HEK293 (cell line): Measurements from ENCODE around the gene GRHL3.

ENCODE experiments used
- CTCF ChIA-PET: fragments of 350-600 bp; formaldehyde crosslinking; extraction: SDS; loops from one replicate; lab custom pipeline; 2021; ENCODE audit warnings: antibody characterized with exemption; lab: Yijun Ruan, JAX
- POLR2A ChIA-PET: fragments of 300-600 bp; formaldehyde crosslinking; extraction: SDS; loops from one replicate; lab custom pipeline; 2020; ENCODE audit warnings: antibody characterized with exemption, inconsistent platforms; lab: Yijun Ruan, JAX
- H3K27ac ChIP-seq: fragments of 200-500 bp; sonication (Bioruptor generic); 2 replicates; pipeline ENCODE4 v1.5.1; 2014; ENCODE audit warnings: low read depth, low read length, control low read depth, inconsistent platforms; ENCODE audit errors: extremely low read depth
- H3K36me3 ChIP-seq, 2 experiments: fragments of 200-500 bp in 1 of 2; sonication (Bioruptor generic) in 1 of 2; 1 replicate in 1 of 2; 2 replicates in 1 of 2; pipeline ENCODE4 v1.5.1; 2014 to 2017; ENCODE audit warnings: inconsistent platforms in 2 of 2, low read length in 2 of 2; ENCODE audit not compliant: control insufficient read depth in 2 of 2, insufficient read depth in 1 of 2
- H3K4me1 ChIP-seq: fragments of 200-500 bp; sonication (Bioruptor generic); 2 replicates; pipeline ENCODE4 v1.5.1; 2014; ENCODE audit warnings: mild to moderate bottlenecking, low read length, inconsistent platforms; ENCODE audit not compliant: control insufficient read depth, insufficient read depth
- H3K4me3 ChIP-seq: 2 replicates; pipeline ENCODE4 v1.5.1; 2011; ENCODE audit warnings: low read depth, mild to moderate bottlenecking, control low read depth, low read length, moderate library complexity
- H3K9me3 ChIP-seq: fragments of 200-500 bp; sonication (Bioruptor generic); 2 replicates; pipeline ENCODE4 v1.5.1; 2014; ENCODE audit warnings: low read depth, low read length, inconsistent platforms; ENCODE audit not compliant: control insufficient read depth, insufficient read depth
- ELK4 ChIP-seq: IDR thresholded peaks from 2 replicates; pipeline ENCODE4 v1.6.1; 2011; ENCODE audit warnings: mild to moderate bottlenecking, low read depth, low read length, borderline replicate concordance
- FEZF1 ChIP-seq: fragments of 450-650 bp; formaldehyde crosslinking; IDR thresholded peaks from 2 replicates; pipeline ENCODE4 v1.5.1; 2016; ENCODE audit warnings: missing biosample characterization, missing genetic modification characterization
- HIC1 ChIP-seq: fragments of 450-650 bp; formaldehyde crosslinking; IDR thresholded peaks from 2 replicates; pipeline ENCODE4 v1.5.1; 2016; ENCODE audit warnings: missing biosample characterization, missing genetic modification characterization
- KLF17 ChIP-seq: fragments of 450-650 bp; formaldehyde crosslinking; IDR thresholded peaks from 2 replicates; pipeline ENCODE4 v1.5.1; 2016; ENCODE audit warnings: missing biosample characterization, missing genetic modification characterization
- MYNN ChIP-seq: fragments of 450-650 bp; formaldehyde crosslinking; IDR thresholded peaks from 2 replicates; pipeline ENCODE4 v1.5.1; 2016; ENCODE audit warnings: missing biosample characterization, missing genetic modification characterization, borderline replicate concordance
- PBX3 ChIP-seq: sonication (generic); formaldehyde crosslinking; IDR thresholded peaks from 2 replicates; pipeline ENCODE4 v1.8.1; 2022; ENCODE audit warnings: mild to moderate bottlenecking, moderate library complexity, missing genetic modification reagents
- PRDM6 ChIP-seq: fragments of 450-650 bp; formaldehyde crosslinking; IDR thresholded peaks from 2 replicates; pipeline ENCODE4 v1.5.1; 2017; ENCODE audit warnings: missing biosample characterization, missing genetic modification characterization
- SP3 ChIP-seq: fragments of 450-650 bp; formaldehyde crosslinking; IDR thresholded peaks from 2 replicates; pipeline ENCODE4 v1.5.1; 2016; ENCODE audit warnings: missing biosample characterization, missing genetic modification characterization
- ZBTB17 ChIP-seq: fragments of 450-650 bp; formaldehyde crosslinking; IDR thresholded peaks from 2 replicates; pipeline ENCODE4 v1.5.1; 2016; ENCODE audit warnings: missing biosample characterization, missing genetic modification characterization
- ZBTB21 ChIP-seq: fragments of 450-650 bp; formaldehyde crosslinking; IDR thresholded peaks from 2 replicates; pipeline ENCODE4 v1.5.1; 2017; ENCODE audit warnings: missing biosample characterization, missing genetic modification characterization
- ZFP3 ChIP-seq: fragments of 450-650 bp; formaldehyde crosslinking; IDR thresholded peaks from 2 replicates; pipeline ENCODE4 v1.5.1; 2016; ENCODE audit warnings: low read depth, missing biosample characterization, missing genetic modification characterization
- ZNF24 ChIP-seq: fragments of 450-650 bp; formaldehyde crosslinking; IDR thresholded peaks from 2 replicates; pipeline ENCODE4 v1.5.1; 2016; ENCODE audit warnings: missing biosample characterization, missing genetic modification characterization
- ZNF335 ChIP-seq: fragments of 450-650 bp; formaldehyde crosslinking; conservative IDR thresholded peaks from 2 replicates; pipeline ENCODE4 v1.5.1; 2016; ENCODE audit warnings: missing biosample characterization, missing genetic modification characterization
- ZNF366 ChIP-seq: fragments of 450-650 bp; formaldehyde crosslinking; conservative IDR thresholded peaks from 2 replicates; pipeline ENCODE4 v1.5.1; 2016; ENCODE audit warnings: missing biosample characterization, missing genetic modification characterization
- ZNF449 ChIP-seq: fragments of 450-650 bp; formaldehyde crosslinking; IDR thresholded peaks from 2 replicates; pipeline ENCODE4 v1.5.1; 2017; ENCODE audit warnings: missing biosample characterization, mild to moderate bottlenecking, missing genetic modification characterization, moderate library complexity
- ZNF514 ChIP-seq: fragments of 450-650 bp; formaldehyde crosslinking; IDR thresholded peaks from 2 replicates; pipeline ENCODE4 v1.5.1; 2016; ENCODE audit warnings: missing biosample characterization, missing genetic modification characterization
- ZNF571 ChIP-seq: fragments of 450-650 bp; formaldehyde crosslinking; IDR thresholded peaks from 2 replicates; pipeline ENCODE4 v1.5.0; 2017; ENCODE audit warnings: missing biosample characterization, missing genetic modification characterization
- ZNF624 ChIP-seq: fragments of 450-650 bp; formaldehyde crosslinking; IDR thresholded peaks from 2 replicates; pipeline ENCODE4 v1.5.1; 2017; ENCODE audit warnings: missing biosample characterization, missing genetic modification characterization
- ZNF768 ChIP-seq: fragments of 450-650 bp; formaldehyde crosslinking; IDR thresholded peaks from 2 replicates; pipeline ENCODE4 v1.5.1; 2018; ENCODE audit warnings: missing biosample characterization, mild to moderate bottlenecking, missing genetic modification characterization
- ZNF837 ChIP-seq: fragments of 450-650 bp; formaldehyde crosslinking; IDR thresholded peaks from 2 replicates; pipeline ENCODE4 v1.5.1; 2016; ENCODE audit warnings: missing biosample characterization, missing genetic modification characterization
- ZSCAN5A ChIP-seq: fragments of 450-650 bp; formaldehyde crosslinking; IDR thresholded peaks from 2 replicates; pipeline ENCODE4 v1.5.1; 2016; ENCODE audit warnings: missing biosample characterization, missing genetic modification characterization

Gene GRHL3

GRCh38 chr1:24322470-24323177 lies 3.5 kb downstream of the GRHL3 start (continued):
- 0 out of 2 replicates have a peak, but pooled peaks have one; percentile 70 for TF ChIP-seq PRDM6 (tag by site-specific recombination)
- peak; percentile 19; the same call in 1 of the 2 replicates for TF ChIP-seq PBX3 (CRISPR knock-in tag)
- TF ChIP-seq MYNN (tag by site-specific recombination): peak; percentile 99
- no peak for TF ChIP-seq KLF17
- TF ChIP-seq ZNF24 (tag by site-specific recombination): no peak
- no peak for TF ChIP-seq FEZF1 (tag by site-specific recombination)
- TF ChIP-seq ZBTB17 (tag by site-specific recombination): 0 out of 2 replicates have a peak, but pooled peaks have one; percentile 18
- TF ChIP-seq ZNF571: no peak

GRCh38 chr1:24323281-24323680 lies 4.1 kb downstream of the GRHL3 start:
- no peaks in the 10 kb centered on the region for H3K9me3 ChIP-seq
- no peaks in the 10 kb centered on the region for H3K36me3 ChIP-seq
- ChIA-PET CTCF (interaction anchor here (0.6 to 1.1 kb wide), 3 partner anchors 122 to 639 kb away, joined by 3 to 7 read pairs (median 4); no protein-coding TSS in a partner anchor), POLR2A (interaction anchor here (2.3 kb wide), 1 partner anchor 121 kb away, joined by 8 read pairs; no protein-coding TSS in a partner anchor)
- TF ChIP-seq MYNN (tag by site-specific recombination) (no peak), SP3 (tag by site-specific recombination) (no peak), ZNF335 (no peak), ZNF624 (no peak), ZBTB21 (tag by site-specific recombination) (no peak), HIC1 (tag by site-specific recombination) (no peak), ZNF837 (tag by site-specific recombination) (no peak)
- peaks cover 19% of the 10 kb centered on the region for H3K4me1 ChIP-seq
- H3K27ac ChIP-seq: no peak overlapping the region
- H3K4me3 ChIP-seq: no peak overlapping the region

- CTCF ChIA-PET: interaction anchor here (1.1 to 1.5 kb wide), 2 partner anchors 66 to 69 kb away, joined by 4 to 10 read pairs; no protein-coding TSS in a partner anchor
- no peaks in the 10 kb centered on the region for H3K36me3 ChIP-seq
- POLR2A ChIA-PET: no interaction called here
- H3K9me3 ChIP-seq: no peaks in the 10 kb centered on the region
- no peak overlapping the region for H3K4me3 ChIP-seq
- H3K27ac ChIP-seq: no peak overlapping the region
- H3K4me1 ChIP-seq: peaks cover 13% of the 10 kb centered on the region
- TF ChIP-seq ZFP3 (tag by site-specific recombination): no peak
- TF ChIP-seq ZNF366 (tag by site-specific recombination): no peak
- TF ChIP-seq ZNF449 (tag by site-specific recombination): no peak
- no peak for TF ChIP-seq ZNF514 (tag by site-specific recombination)
- no peak for TF ChIP-seq ZNF768 (tag by site-specific recombination)
- no peak for TF ChIP-seq SP3 (tag by site-specific recombination)
- no peak for TF ChIP-seq ZSCAN5A
- TF ChIP-seq ELK4: no peak
These were observed 5.7 kb downstream of the GRHL3 start for GRCh38 chr1:24324903-24325302.
